GM18505 (cell line): ENCODE data around the gene SPATA19.

Experiments
- ATAC-seq: cut with Tn5 transposase; IDR thresholded peaks from one replicate; pipeline ENCODE4 v1.9.1; 2021; ENCODE audit not compliant: unreplicated experiment
- POLR2A ChIP-seq: IDR thresholded peaks from 4 replicates; pipeline ENCODE4 v1.6.1; 2011; ENCODE audit warnings: borderline replicate concordance; ENCODE audit not compliant: insufficient read depth, insufficient read length; ENCODE audit errors: extremely low read depth

Gene SPATA19

DNA sequence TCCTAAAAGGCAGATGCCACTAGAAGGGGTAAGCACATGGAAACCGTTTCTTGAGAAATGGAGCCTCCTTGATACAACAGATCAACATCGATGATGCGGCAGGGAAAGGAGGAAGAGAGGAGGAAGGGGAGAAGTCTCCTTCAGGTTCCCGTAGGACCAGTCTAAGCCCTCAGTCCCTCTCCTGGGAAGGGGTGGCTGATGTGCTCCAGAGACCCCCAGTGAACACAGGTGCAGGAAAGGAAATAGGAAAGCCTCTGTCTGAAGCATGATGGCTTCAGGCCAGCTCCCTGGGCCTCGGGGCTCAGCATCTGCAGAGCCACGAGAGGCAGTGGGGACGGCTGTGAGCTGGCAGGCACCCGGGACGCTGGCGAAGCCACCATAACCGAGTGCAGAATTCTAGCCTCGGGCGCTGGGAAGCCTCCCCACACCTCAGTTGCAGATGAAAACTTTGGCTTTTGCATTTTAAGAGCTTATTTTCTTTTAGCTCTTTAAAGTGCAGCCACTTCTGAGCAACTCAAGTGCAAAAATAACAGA lies 1.8 kb downstream of the SPATA19 start:
- no peak for TF ChIP-seq POLR2A
- no peak for ATAC-seq

DNA sequence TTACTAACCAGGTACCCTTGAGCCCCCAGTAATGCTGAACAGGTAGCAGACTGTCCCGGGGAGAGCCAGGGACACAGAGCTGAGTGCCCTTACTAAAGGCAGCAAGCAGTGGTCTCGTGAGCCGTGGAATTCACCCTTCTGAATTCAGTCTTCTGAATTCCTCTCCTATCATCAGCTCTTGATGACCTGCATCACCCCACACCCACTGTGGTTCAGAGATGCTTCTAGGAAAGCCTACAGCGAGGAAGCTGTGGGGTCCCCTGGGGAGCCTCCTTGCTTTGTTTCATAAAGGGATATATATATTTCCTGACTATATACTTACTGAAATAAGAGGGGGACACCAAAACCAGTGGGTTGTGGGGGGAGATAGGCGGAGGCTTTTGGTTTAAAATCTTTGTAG lies 2.6 kb downstream of the SPATA19 start:
- TF ChIP-seq POLR2A, result no peak
- ATAC-seq, result no peak

DNA sequence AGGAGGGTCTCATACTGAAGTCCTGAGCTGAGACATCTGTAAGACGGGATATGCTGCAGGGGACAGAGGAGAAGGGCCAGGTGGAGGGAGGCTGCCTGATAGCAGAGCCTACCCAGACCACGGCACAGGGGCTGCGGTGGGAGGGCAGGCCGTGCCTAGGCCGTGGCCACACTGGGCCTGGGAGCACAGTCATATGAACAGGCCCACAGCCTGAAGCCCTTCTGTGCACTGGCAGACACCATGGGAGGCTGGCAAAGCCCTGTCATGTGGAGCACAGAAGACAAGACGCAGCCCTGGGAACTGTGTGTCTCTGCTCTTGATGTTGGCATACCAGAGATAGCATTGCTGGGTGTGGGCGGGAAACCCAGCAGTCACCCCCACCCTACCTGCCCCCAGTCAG lies 3.3 kb downstream of the SPATA19 start:
- TF ChIP-seq POLR2A, result no peak
- no peak for ATAC-seq

DNA sequence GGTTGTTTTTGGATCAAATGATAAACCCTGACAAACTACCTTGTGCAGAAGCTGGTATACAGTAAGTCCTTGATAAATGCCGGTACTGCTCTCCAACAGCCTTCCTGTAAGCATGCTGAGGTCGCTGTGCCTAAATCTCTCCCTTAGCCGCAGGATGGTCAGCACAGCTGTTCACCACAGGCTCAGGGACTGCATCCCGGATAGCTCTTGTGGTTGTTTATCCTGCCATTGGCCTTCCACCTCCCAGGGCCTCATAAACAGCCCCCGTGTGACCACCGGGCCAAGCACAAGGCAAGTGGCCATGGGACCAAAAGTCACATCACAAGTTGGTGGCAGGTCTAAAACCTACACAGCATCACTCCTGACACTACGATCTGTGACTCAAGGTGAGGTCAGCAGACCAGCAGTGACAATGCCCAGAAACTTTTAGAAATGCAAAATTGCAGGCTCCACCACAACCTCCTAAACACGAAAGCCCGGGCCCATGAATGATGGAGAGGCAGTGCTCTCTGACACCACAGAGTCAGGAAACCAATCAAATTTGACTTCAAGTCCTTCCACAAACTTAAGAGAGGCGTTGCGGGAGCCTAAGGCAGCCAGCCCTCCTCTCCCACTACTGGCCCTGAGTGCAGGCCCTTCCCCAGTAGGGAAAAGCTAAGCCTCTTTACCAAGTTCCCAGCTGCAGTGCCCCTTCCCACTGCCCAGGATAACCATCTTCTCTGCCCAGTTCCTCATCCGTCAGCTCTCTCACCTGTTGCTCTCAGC lies 3.9 kb downstream of the SPATA19 start:
- ATAC-seq, result no peak
- TF ChIP-seq POLR2A, result no peak

DNA sequence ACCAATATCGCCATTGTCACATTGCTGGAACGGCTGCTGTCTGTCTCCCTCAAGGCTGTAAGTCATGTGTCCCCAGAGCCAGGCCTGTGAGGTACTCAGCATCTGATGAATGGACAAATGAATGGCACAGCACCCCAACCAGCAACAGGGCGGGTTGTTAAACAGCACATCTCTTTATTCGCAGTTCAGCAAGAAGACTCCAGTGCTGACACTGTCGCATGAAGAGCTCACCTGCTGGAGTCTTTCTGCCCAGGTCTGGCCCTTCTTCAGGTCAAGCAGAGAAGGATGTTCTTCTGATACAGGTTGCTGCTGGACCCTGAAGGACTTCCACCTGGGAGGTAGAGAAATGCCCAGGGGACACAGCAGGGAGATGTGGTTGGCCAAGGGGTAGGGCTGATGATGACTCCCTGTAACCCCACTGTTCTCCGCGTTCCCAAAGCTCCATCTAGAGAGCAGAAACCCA lies 4.8 kb downstream of the SPATA19 start:
- no peak for ATAC-seq
- no peak for TF ChIP-seq POLR2A

DNA sequence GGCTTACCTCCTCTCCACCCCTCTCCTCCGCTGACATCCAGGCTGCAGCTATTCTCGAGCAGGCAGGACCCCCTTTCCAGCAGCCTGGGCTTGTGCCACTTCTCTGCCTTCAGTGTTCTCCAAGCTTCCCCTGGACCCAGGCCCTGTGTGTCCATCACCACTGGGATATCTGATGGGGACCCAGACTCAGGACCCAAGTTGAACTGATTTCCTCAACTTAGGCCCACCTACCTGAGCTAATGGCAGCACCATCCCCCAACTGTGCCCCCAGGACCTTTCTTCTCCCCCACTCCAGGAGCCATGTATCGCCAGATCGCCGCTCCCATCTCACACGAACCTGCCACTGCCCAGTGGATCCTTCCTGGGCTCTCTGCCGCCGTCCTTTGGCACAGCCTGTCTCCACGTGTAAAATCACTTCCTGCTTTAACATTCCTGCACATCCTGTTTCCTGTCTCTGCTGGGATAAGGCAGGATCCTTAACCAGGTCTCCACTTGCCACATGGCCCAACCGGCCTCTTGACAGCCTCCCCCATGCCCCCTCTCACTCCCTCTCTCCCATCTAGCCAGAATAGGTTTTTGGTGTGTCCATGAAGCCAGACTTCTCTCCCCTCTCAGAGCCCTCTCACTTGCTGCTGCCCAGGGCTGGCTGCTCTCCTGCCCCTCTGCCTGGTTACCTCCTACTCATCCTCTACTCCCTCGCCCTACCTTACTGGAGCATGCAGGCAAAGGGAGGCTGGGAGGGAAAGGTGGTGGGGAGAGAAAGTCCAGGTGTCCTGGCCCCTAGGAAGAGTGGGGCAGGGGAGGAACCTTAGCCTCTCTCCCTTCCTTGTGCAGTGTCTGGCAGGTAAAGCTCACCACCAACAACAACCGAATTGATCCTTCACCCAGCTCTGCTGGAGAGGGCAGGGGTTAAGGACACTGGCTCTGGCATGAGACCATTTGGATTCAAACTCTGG lies 9.4 kb downstream of the SPATA19 start:
- ATAC-seq, result no peak
- TF ChIP-seq POLR2A, result no peak

DNA sequence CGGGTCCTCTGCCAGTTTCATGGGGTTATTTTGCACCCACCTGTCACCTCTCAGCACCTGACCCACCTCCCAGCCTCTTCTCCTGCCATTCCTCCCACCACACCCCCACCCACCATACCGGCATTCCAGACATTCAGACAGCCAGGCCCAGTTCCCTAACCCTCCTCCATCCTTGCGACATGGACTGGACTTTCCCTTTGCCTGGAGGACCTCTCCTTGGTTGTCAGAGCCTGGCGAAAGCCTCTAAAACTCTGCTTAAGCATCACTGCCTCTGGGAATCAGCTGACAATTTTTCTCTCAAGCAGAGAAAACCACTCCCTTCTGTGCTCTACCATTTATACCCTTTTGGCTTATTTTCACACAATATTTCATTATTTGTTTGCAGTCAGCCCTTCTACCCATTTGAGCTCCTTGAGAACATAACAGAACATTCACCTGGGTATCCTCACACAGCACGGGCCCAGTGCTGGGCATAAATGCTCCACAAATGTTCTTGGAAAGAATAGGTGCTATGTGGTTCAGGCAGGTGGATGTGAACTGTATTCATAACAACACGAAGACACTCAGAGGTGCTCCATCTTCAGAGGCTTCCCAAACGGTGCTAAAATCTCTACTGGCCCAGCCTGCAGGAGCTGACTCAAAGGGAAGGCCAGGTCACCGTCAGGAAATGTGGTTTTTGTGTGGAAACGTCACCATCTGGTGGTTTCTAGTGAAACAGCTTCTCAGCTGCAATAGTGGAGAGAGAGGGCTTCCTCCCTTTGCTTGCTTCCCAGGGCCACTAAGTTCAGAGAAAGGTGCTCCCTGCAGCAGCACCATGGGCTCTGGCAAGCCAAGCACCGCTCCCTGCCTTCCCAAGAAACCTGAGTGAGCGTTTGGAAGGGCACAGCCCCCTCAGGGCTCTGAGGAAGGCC lies 10.4 kb downstream of the SPATA19 start:
- peak; percentile 90 for ATAC-seq
- TF ChIP-seq POLR2A, result no peak

DNA sequence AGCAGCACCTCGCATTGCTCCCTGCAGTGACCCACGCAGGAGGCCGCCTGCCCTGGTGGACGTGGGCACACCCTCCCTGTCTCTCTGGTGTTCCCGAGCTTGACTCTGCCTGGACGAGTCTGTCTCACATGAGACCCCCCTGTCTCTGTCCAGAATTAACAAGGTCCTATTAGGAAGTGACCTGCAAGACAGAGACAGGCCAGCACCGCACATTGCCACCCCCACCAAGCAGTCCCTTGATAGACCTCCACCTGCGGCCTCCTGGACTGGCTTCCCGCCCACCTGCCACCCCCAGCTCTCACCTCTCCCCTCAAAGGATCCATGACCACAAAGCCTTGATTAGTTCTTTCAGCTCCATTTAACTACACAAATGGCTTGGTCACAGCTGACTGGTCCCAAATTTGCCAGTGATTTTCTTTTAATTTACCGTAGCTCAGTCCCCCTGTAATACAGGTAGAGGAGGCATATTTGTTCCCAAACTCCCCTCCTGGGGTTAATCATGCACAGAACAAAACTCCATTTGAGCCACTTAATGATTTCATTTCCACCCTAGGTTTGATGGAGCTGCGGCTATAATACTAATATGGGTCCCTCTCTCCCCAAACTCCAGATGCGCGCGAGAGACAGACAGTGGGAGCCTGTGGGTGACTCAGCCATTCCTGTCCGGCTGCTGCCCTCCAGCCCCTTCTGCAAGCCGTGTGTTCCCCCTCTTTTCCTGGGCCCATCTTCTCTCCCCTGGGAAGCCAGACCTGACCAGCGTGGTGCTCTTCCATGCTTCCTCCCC lies 11.2 kb downstream of the SPATA19 start:
- TF ChIP-seq POLR2A, result no peak
- no peak for ATAC-seq

DNA sequence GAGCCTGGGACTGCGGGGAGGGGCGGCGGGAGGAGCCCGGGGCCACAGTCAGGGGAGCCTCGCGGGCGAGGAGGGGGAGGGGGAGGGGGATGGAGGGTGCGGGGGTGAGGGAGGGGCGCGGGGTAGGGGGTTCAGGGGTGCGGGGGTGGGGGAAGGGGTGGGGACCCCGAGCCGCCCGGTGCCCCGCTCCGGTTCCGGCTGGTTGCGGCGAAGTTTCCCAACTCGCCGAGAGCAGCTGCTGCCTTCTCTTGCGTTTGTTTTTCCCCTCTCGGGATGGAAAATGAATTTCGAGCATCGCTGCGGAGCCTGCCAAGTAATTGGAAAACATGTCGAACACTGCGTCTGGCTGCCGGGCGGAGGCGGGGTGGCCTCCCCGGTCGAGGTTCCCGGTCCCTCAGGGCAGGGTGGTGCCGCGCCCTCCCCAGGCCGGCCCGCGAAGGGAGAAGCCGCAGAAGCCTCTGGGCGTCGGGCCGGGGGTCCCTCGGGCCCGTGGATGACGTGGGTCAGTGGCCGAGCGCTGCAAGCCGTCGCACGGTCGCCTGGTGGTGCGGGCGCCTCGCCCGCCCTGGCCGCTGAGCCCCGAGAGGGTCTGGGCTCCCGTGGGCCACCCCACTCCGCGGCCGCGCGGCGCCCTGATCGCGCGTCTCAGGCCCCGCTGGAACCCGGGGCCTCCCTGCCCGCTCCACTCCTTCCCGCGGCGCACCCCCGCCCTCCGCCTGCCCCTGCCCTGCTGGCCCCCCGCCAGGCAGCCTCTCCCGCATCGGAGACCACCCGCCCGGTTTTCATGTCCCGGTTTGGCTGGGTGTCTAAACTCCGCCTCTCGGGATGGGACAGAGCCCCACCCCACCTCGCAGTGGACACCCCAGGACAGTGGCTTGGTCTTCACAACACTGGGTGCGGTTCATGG lies 12.1 kb downstream of the SPATA19 start:
- no peak for ATAC-seq
- TF ChIP-seq POLR2A, result no peak

DNA sequence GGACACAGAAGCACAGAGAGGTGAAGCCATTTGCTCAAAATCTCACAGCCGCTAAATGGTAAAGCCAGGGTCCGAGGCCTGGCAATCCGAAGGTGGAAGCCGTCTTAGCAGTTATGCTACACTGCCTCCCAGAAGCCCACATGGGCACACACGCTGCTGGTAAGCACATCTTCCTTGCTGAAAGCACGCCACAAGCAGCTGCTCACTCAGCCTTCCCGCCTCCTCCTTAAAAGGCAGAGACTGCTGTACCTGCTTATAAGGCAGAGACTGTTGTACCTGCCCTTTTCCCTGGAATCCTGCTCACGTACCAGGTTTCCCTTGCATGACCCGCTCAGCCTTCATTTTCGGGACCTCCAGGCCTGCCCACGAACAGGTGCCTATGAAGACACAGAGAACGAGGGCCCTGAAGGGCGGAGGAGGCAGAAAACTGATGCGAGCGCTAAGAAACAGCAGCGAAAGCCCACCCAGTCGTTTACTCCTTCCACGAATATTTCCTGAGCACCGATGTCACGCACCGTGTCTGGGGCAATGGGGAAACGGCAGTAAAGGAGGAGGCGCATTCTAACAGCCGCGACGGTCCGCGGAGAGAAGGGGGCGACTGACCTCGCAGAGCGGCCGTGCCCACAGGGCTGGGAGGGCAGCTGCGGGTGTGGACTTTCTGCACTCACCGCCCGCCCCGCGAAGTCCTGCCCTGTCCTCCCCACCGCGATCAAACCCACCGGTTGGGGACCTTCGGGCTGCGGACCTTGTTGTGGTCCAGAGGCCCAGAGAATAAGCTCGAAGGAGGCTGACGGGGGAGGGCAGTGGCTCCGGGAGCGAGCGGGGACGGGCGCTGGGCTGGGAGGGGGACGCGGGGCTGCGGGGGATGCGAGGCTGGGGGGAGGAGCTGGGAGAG lies 13.0 kb downstream of the SPATA19 start:
- no peak for ATAC-seq
- TF ChIP-seq POLR2A, result no peak
